Panc1 (cell line): ENCODE results near the gene LSS. TPM values are rescaled to one million over a fixed set of nuclear protein-coding genes. Genes with fewer than 3 reads are reported as not detected.

Experiments
- ATAC-seq: fragments of 200-7000 bp; cut with Tn5 transposase; 2 replicates; pipeline ENCODE4 v1.9.1; 2020; ENCODE audit warnings: mild to moderate bottlenecking, moderate library complexity
- BruUV-seq: library from RNA; stranded (reverse); fragments of 400-500 nt; replicated peaks from 2 replicates; lab custom pipeline; 2021; lab: Mats Ljungman, UMichigan
- CTCF ChIA-PET: fragments of 300-600 bp; sonication (Branson Sonifier 250); formaldehyde crosslinking; loops from one replicate; lab custom pipeline; 2022; ENCODE audit warnings: antibody characterized with exemption; lab: Charles Lee
- POLR2A ChIA-PET: fragments of 300-600 bp; sonication (Branson Sonifier 250); formaldehyde crosslinking; loops from one replicate; lab custom pipeline; 2022; ENCODE audit warnings: antibody characterized with exemption; lab: Charles Lee
- DNase-seq: peaks from one replicate; pipeline ENCODE4 v3.0.0-alpha.2; 2010; ENCODE audit warnings: low read depth, low spot score
- H3K27ac ChIP-seq: 2 replicates; pipeline ENCODE4 v1.5.1; 2011; ENCODE audit warnings: mild to moderate bottlenecking, low read length, inconsistent platforms
- H3K27me3 ChIP-seq: fragments of 200-500 bp; sonication (Bioruptor generic); 2 replicates; pipeline ENCODE4 v1.6.0; 2014; ENCODE audit warnings: low read length, inconsistent platforms; ENCODE audit not compliant: control insufficient read depth, insufficient read depth
- H3K36me3 ChIP-seq: fragments of 200-500 bp; sonication (Bioruptor generic); 2 replicates; pipeline ENCODE4 v1.5.1; 2014; ENCODE audit warnings: inconsistent platforms, mild to moderate bottlenecking, low read length, moderate library complexity; ENCODE audit not compliant: control insufficient read depth, insufficient read depth
- H3K4me1 ChIP-seq: 2 replicates; pipeline ENCODE4 v1.5.1; 2011; ENCODE audit warnings: inconsistent platforms, mild to moderate bottlenecking, low read length, moderate library complexity; ENCODE audit not compliant: control insufficient read depth, insufficient read depth
- H3K4me3 ChIP-seq, 2 experiments: 2 replicates each; pipeline ENCODE4 v1.5.1; 2011 to 2012; ENCODE audit warnings: low read depth in 2 of 2, low read length in 2 of 2, mild to moderate bottlenecking in 2 of 2, inconsistent platforms in 1 of 2, moderate library complexity in 1 of 2
- H3K9me3 ChIP-seq: fragments of 200-500 bp; sonication (Bioruptor generic); 2 replicates; pipeline ENCODE4 v1.5.1; 2014; ENCODE audit warnings: low read depth, mild to moderate bottlenecking, inconsistent platforms, low read length, moderate library complexity; ENCODE audit not compliant: control insufficient read depth, insufficient read depth
- POLR2AphosphoS5 ChIP-seq: IDR thresholded peaks from 2 replicates; pipeline ENCODE4 v1.6.1; 2012; ENCODE audit warnings: mild to moderate bottlenecking, low read depth, low read length, moderate library complexity
- SIN3A ChIP-seq: IDR thresholded peaks from 2 replicates; pipeline ENCODE4 v1.6.1; 2012; ENCODE audit warnings: low read depth, mild to moderate bottlenecking, low read length, moderate library complexity, borderline replicate concordance; ENCODE audit not compliant: insufficient read depth
- TCF7L2 ChIP-seq: IDR thresholded peaks from 2 replicates; pipeline ENCODE4 v1.6.1; 2011; ENCODE audit warnings: mild to moderate bottlenecking, low read depth, low read length, inconsistent platforms
- in situ Hi-C: cut with HindIII; loops from 2 replicates; pipeline ENCODE4 v1.10.0; 2016; ENCODE audit warnings: low sequenced_read_pairs, low pct_unique_long_range_greater_than_20kb
- intact Hi-C: fragments of 100-400 bp; cut with micrococcal nuclease; formaldehyde crosslinking; loops from one replicate; pipeline ENCODE4 v1.10.0; 2022; ENCODE audit not compliant: unreplicated experiment
- total RNA-seq: library from RNA; stranded (reverse); gene quantifications from one replicate; pipeline ENCODE4 v1.2.1, GENCODE V29; 2021; ENCODE audit not compliant: unreplicated experiment
- TF ChIP-seq, protein P1 (sequence below): fragments of 450-650 bp; IDR thresholded peaks from 2 replicates; pipeline ENCODE4 v1.5.1; 2017; ENCODE audit warnings: mild to moderate bottlenecking
- TF ChIP-seq, protein P2 (sequence below), 2 experiments: IDR thresholded peaks; 2 replicates each; pipeline ENCODE4 v1.6.1; 2011 to 2012; ENCODE audit warnings: low read depth in 2 of 2, control low read depth in 1 of 2, low read length in 1 of 2, mild to moderate bottlenecking in 1 of 2, moderate library complexity in 1 of 2; ENCODE audit not compliant: insufficient read depth in 1 of 2

LSS gene
- total RNA-seq, 1 experiment from 2014 or later: 111 TPM

DNA sequence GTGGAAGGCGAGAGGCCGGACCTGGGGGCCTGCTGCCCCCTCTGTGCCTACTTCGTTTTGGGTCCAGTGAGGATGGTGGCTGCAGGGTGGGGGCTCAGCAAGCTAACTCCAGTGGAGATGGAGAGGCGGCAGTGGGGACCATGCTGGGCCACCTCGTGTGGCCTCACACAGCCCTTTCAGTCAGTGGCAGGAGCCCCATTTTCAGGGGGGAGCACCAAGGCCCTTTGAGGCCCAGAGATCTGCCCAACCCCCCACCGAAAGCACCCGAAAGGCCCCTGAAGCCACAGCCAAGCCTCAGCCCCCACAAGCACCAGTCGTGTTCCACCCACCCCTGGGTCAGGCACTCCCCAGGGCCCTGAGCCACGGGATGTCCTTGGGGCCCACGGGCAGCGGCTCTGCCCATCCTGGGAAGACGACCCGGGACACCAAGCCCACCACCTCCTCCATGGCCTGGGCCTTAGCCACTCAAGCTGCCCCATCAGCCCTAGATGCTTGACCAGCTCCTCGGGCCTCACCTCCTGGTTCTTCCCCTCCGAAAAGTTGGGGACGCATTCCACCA lies 73.5 kb downstream of the LSS start:
- ChIA-PET POLR2A (no interaction called here), CTCF (no interaction called here)
- DNase-seq (no peak), ATAC-seq (no peak)
- in situ Hi-C loops: no loop called here
- intact Hi-C loops: no loop called here
- no peak overlapping the region for H3K27ac ChIP-seq
- no peak overlapping the region for H3K4me3 ChIP-seq
- no peaks in the 10 kb centered on the region for H3K36me3 ChIP-seq
- H3K9me3 ChIP-seq: no peaks in the 10 kb centered on the region
- H3K4me1 ChIP-seq: no peaks in the 10 kb centered on the region
- TF ChIP-seq TCF7L2 (no peak), SIN3A (no peak), POLR2AphosphoS5 (no peak)
- TF ChIP-seq, protein P1, sequence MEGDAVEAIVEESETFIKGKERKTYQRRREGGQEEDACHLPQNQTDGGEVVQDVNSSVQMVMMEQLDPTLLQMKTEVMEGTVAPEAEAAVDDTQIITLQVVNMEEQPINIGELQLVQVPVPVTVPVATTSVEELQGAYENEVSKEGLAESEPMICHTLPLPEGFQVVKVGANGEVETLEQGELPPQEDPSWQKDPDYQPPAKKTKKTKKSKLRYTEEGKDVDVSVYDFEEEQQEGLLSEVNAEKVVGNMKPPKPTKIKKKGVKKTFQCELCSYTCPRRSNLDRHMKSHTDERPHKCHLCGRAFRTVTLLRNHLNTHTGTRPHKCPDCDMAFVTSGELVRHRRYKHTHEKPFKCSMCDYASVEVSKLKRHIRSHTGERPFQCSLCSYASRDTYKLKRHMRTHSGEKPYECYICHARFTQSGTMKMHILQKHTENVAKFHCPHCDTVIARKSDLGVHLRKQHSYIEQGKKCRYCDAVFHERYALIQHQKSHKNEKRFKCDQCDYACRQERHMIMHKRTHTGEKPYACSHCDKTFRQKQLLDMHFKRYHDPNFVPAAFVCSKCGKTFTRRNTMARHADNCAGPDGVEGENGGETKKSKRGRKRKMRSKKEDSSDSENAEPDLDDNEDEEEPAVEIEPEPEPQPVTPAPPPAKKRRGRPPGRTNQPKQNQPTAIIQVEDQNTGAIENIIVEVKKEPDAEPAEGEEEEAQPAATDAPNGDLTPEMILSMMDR: no peak
- TF ChIP-seq, protein P2, sequence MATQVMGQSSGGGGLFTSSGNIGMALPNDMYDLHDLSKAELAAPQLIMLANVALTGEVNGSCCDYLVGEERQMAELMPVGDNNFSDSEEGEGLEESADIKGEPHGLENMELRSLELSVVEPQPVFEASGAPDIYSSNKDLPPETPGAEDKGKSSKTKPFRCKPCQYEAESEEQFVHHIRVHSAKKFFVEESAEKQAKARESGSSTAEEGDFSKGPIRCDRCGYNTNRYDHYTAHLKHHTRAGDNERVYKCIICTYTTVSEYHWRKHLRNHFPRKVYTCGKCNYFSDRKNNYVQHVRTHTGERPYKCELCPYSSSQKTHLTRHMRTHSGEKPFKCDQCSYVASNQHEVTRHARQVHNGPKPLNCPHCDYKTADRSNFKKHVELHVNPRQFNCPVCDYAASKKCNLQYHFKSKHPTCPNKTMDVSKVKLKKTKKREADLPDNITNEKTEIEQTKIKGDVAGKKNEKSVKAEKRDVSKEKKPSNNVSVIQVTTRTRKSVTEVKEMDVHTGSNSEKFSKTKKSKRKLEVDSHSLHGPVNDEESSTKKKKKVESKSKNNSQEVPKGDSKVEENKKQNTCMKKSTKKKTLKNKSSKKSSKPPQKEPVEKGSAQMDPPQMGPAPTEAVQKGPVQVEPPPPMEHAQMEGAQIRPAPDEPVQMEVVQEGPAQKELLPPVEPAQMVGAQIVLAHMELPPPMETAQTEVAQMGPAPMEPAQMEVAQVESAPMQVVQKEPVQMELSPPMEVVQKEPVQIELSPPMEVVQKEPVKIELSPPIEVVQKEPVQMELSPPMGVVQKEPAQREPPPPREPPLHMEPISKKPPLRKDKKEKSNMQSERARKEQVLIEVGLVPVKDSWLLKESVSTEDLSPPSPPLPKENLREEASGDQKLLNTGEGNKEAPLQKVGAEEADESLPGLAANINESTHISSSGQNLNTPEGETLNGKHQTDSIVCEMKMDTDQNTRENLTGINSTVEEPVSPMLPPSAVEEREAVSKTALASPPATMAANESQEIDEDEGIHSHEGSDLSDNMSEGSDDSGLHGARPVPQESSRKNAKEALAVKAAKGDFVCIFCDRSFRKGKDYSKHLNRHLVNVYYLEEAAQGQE (IDR thresholded peaks at IDR 0.05; ENCODE audit: insufficient read depth in 1 of 2, low read depth in 2 of 2, low read length in 1 of 2): no peak
- BruUV-seq: no TSS peak
- no peaks in the 10 kb centered on the region for H3K27me3 ChIP-seq

DNA sequence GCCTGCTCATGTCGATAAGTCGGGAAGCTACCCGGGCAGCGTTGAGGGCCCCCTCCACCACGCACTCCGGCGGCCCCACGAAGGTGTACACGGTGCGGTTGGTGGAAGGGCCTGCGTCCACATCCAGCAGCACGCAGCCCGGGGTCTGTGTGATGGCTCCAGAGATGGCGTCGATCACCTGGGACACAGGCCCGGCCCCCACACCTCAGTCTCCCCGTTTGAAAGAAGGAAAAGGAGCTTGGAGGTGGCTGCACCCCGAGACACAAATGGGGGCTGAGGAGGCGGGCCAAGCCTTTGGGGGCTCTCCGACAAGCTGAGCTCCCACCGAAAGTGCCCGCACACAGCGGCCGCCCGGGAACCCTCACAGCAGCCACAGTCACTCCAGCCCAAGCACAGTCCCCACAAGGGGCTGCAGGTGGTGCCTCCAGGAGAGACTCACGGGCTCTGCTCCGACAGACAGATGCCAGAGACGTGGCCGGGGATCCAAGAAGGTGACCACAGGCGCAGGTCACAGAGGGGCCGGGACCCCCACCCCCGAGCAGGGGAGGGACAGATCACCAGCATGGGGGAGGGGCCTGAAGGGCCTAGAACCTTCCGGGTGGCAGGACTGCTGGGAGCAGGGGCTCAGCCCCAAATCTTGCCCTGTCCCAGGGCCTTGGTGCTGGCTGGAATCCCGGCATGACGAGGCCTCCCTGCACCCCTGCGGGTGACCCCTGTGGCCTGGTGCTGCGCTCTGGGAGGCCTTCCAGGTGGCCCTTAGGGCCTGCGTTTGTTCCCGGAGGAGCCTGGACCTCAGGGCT lies 74.2 kb downstream of the LSS start:
- in situ Hi-C loops: no loop called here
- no peak for ATAC-seq

More for the DNA sequence above, 74.2 kb downstream of the LSS start:
- intact Hi-C loops: no loop called here
- H3K27me3 ChIP-seq: no peaks in the 10 kb centered on the region
- DNase-seq: no peak
- no TSS peak for BruUV-seq
- no peaks in the 10 kb centered on the region for H3K4me1 ChIP-seq
- TF ChIP-seq SIN3A (no peak), POLR2AphosphoS5 (no peak), TCF7L2 (no peak)
- TF ChIP-seq, protein P2 (IDR thresholded peaks at IDR 0.05; ENCODE audit: insufficient read depth in 1 of 2, low read depth in 2 of 2, low read length in 1 of 2): no peak
- TF ChIP-seq, protein P1: no peak
- no peak overlapping the region for H3K27ac ChIP-seq
- no peaks in the 10 kb centered on the region for H3K36me3 ChIP-seq
- H3K9me3 ChIP-seq: no peaks in the 10 kb centered on the region
- POLR2A ChIA-PET: no interaction called here
- H3K4me3 ChIP-seq: no peak overlapping the region
- CTCF ChIA-PET: no interaction called here
